K562 (cell line): ENCODE results near the gene DHDDS.

Experiments
- CTCF ChIP-seq, 3 experiments: IDR thresholded peaks in 2 of 3; conservative IDR thresholded peaks in 1 of 3; 2 replicates each; pipeline ENCODE4 v1.5.1; 2011 to 2012; ENCODE audit warnings: low read length in 3 of 3, mild to moderate bottlenecking in 3 of 3, control low read depth in 2 of 3, improper control_type of control experiment in 1 of 3, inconsistent platforms in 1 of 3, low read depth in 1 of 3, mixed read lengths in 1 of 3, moderate library complexity in 1 of 3; ENCODE audit not compliant: insufficient read depth in 2 of 3
- KLF13 ChIP-seq: fragments of 450-650 bp; IDR thresholded peaks from 2 replicates; pipeline ENCODE4 v1.6.1; 2016; ENCODE audit warnings: missing genetic modification characterization, low read depth, mild to moderate bottlenecking, missing compliant biosample characterization, moderate library complexity, borderline replicate concordance
- NR4A1 ChIP-seq, 2 experiments: fragments of 250-450 bp in 1 of 2; fragments of 450-650 bp in 1 of 2; sonication (Bioruptor Pico) in 1 of 2; IDR thresholded peaks; 2 replicates each; pipeline versions ENCODE4 v1.4.0 to v1.6.1; 2016 to 2020; ENCODE audit warnings: mild to moderate bottlenecking in 2 of 2, missing compliant biosample characterization in 1 of 2, missing genetic modification characterization in 1 of 2, moderate library complexity in 1 of 2
- PTRF ChIP-seq: fragments of 450-650 bp; IDR thresholded peaks from 2 replicates; pipeline ENCODE4 v1.6.1; 2016; ENCODE audit warnings: mild to moderate bottlenecking, missing genetic modification characterization, missing compliant biosample characterization
- RHOXF2B ChIP-seq: fragments of 250-450 bp; sonication (Bioruptor Pico); conservative IDR thresholded peaks from 2 replicates; pipeline ENCODE4 v1.5.1; 2021
- ZNF384 ChIP-seq: IDR thresholded peaks from 2 replicates; pipeline ENCODE4 v1.6.1; 2012; ENCODE audit warnings: low read depth, low read length, improper control_type of control experiment
- TF ChIP-seq, protein P1 (sequence below): sonication (generic); formaldehyde crosslinking; IDR thresholded peaks from 2 replicates; pipeline ENCODE4 v1.9.0; 2022; ENCODE audit warnings: mild to moderate bottlenecking, missing genetic modification reagents
- TF ChIP-seq, protein P2 (sequence below): sonication (generic); formaldehyde crosslinking; IDR thresholded peaks from 2 replicates; pipeline ENCODE4 v1.8.1; 2023; ENCODE audit warnings: mild to moderate bottlenecking, missing genetic modification reagents

DNA sequence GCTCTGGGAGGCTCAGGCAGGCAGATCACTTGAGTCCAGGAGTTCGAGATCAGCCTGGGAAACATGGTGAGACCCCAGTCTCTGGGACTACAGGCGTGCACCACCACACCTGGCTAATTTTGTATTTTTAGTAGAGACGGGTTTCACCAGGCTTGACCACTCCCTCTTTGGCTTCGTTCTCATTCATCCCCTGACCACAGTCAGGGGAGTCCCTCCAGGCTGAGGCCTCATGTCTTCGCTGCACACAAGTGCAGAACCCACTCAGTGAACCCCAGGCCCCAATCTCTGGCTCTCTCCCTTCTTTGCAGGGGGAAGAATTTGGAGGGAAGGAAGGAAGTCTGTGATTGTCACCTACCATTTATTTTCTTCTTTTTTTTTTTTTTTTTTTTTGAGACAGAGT is 88.2 kb downstream of the DHDDS start:
- TF ChIP-seq NR4A1 (CRISPR knock-in tag; IDR thresholded peaks at IDR 0.05), result no peak
- no peak for TF ChIP-seq NR4A1 (tag; IDR thresholded peaks at IDR 0.05)
- TF ChIP-seq, protein P1, sequence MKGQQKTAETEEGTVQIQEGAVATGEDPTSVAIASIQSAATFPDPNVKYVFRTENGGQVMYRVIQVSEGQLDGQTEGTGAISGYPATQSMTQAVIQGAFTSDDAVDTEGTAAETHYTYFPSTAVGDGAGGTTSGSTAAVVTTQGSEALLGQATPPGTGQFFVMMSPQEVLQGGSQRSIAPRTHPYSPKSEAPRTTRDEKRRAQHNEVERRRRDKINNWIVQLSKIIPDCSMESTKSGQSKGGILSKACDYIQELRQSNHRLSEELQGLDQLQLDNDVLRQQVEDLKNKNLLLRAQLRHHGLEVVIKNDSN, result no peak
- TF ChIP-seq CTCF (IDR thresholded peaks at IDR 0.05 in 2 of 3, conservative IDR thresholded peaks at IDR 0.05 in 1 of 3; ENCODE audit: insufficient read depth in 2 of 3, low read depth in 1 of 3, low read length in 3 of 3), result no peak
- no peak for TF ChIP-seq PTRF (tag)
- no peak for TF ChIP-seq KLF13
- TF ChIP-seq, protein P2, sequence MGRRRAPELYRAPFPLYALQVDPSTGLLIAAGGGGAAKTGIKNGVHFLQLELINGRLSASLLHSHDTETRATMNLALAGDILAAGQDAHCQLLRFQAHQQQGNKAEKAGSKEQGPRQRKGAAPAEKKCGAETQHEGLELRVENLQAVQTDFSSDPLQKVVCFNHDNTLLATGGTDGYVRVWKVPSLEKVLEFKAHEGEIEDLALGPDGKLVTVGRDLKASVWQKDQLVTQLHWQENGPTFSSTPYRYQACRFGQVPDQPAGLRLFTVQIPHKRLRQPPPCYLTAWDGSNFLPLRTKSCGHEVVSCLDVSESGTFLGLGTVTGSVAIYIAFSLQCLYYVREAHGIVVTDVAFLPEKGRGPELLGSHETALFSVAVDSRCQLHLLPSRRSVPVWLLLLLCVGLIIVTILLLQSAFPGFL (CRISPR knock-in tag), result no peak
- no peak for TF ChIP-seq RHOXF2B (CRISPR knock-in tag)
- TF ChIP-seq ZNF384, result no peak
